Esophagus squamous epithelium (tissue), 4 donors: ENCODE measurements around the gene PTPRN2.

Source experiments
- POLR2A ChIP-seq, 4 donors: fragments of 450-650 bp; IDR thresholded peaks; one replicate each; pipeline ENCODE4 v1.6.1; 2017; ENCODE audit warnings: antibody characterized with exemption in 4 of 4, mild to moderate bottlenecking in 4 of 4, moderate library complexity in 3 of 4
- TF ChIP-seq, protein P1 (sequence below), 6 experiments: fragments of 450-650 bp in 4 of 6; fragments of 200-600 bp in 2 of 6; sonication (generic) in 2 of 6; IDR thresholded peaks; one replicate each; pipeline ENCODE4 v1.5.1; 2016 to 2019; ENCODE audit warnings: antibody characterized with exemption in 6 of 6, mild to moderate bottlenecking in 4 of 6, moderate library complexity in 4 of 6

DNA sequence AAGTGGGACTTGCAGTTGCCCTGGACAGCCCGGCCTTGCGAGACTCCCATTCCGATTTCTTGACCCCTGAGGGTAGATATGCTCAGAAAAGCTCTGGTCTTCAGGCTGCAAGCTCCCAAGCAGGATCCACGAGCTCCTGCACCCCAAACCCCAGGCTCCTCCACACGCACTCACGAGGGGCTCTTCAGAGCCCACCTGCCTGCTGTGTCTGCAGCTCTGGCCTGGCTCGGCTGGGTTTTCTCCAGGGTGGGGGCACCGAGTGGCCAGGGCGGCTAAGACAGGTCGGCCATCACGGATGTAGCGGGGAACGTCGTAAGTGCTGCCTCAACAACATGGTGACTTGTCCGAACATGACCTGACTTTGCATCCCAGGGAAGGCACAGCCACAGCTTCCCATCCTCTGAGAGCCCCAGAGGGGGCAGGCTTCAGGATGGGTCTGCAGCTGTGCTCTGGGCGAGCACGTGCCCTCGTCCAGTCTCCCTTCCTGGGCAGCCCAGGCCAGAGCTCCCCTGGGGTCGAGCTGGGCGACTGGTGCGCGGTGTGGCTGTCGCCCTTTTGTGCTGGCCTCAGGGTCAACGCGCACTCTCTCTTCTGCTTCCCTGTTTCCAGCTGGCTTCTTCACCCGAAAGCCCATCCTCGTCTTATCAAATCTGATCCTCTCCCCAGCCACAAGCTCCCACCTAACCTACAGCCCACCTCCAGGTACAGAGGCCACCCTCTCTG, 835.5 kb downstream of the PTPRN2 start:
- TF ChIP-seq, protein P1, sequence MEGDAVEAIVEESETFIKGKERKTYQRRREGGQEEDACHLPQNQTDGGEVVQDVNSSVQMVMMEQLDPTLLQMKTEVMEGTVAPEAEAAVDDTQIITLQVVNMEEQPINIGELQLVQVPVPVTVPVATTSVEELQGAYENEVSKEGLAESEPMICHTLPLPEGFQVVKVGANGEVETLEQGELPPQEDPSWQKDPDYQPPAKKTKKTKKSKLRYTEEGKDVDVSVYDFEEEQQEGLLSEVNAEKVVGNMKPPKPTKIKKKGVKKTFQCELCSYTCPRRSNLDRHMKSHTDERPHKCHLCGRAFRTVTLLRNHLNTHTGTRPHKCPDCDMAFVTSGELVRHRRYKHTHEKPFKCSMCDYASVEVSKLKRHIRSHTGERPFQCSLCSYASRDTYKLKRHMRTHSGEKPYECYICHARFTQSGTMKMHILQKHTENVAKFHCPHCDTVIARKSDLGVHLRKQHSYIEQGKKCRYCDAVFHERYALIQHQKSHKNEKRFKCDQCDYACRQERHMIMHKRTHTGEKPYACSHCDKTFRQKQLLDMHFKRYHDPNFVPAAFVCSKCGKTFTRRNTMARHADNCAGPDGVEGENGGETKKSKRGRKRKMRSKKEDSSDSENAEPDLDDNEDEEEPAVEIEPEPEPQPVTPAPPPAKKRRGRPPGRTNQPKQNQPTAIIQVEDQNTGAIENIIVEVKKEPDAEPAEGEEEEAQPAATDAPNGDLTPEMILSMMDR (IDR thresholded peaks at IDR 0.05): no peak
- TF ChIP-seq POLR2A (IDR thresholded peaks at IDR 0.05): no peak
